GM23248 (cell line): ENCODE measurements around the gene HSPB3. TPM values are rescaled to one million over a fixed set of nuclear protein-coding genes. Genes with fewer than 3 reads are reported as not detected.

Source experiments
- DNase-seq: peaks from one replicate; pipeline ENCODE4 v3.0.0-alpha.2; 2015
- H2AFZ ChIP-seq: fragments of 200-600 bp; sonication (generic); 2 replicates; pipeline ENCODE4 v1.6.1; 2016; ENCODE audit warnings: antibody characterized with exemption
- H3F3A ChIP-seq: fragments of 200-600 bp; sonication (generic); 2 replicates; pipeline ENCODE4 v1.6.1; 2016; ENCODE audit warnings: mild to moderate bottlenecking, antibody characterized with exemption, mixed run types; ENCODE audit not compliant: insufficient read depth
- H3K27ac ChIP-seq: fragments of 200-600 bp; sonication (generic); 2 replicates; pipeline ENCODE4 v1.5.1; 2016; ENCODE audit warnings: mild to moderate bottlenecking
- H3K27me3 ChIP-seq: fragments of 200-600 bp; sonication (generic); replicated peaks from 2 replicates; pipeline ENCODE4 v1.6.1; 2016; ENCODE audit warnings: mild to moderate bottlenecking; ENCODE audit not compliant: insufficient read depth
- H3K36me3 ChIP-seq: fragments of 200-600 bp; sonication (generic); 2 replicates; pipeline ENCODE4 v1.6.1; 2016; ENCODE audit warnings: low read depth, mild to moderate bottlenecking
- H3K4me1 ChIP-seq: fragments of 200-600 bp; sonication (generic); 2 replicates; pipeline ENCODE4 v1.6.1; 2016; ENCODE audit warnings: mild to moderate bottlenecking; ENCODE audit not compliant: insufficient read depth
- H3K4me2 ChIP-seq: fragments of 200-600 bp; sonication (generic); one replicate; pipeline ENCODE4 v1.6.1; 2016; ENCODE audit warnings: mild to moderate bottlenecking; ENCODE audit not compliant: unreplicated experiment
- H3K4me3 ChIP-seq: fragments of 200-600 bp; sonication (generic); 2 replicates; pipeline ENCODE4 v1.5.1; 2016; ENCODE audit warnings: mild to moderate bottlenecking
- H3K79me2 ChIP-seq: fragments of 200-600 bp; sonication (generic); 2 replicates; pipeline ENCODE4 v1.6.1; 2016; ENCODE audit warnings: mild to moderate bottlenecking; ENCODE audit not compliant: insufficient read depth
- H3K9ac ChIP-seq: fragments of 200-600 bp; sonication (generic); 2 replicates; pipeline ENCODE4 v1.6.1; 2016; ENCODE audit warnings: mild to moderate bottlenecking
- H3K9me2 ChIP-seq: fragments of 200-600 bp; sonication (generic); 2 replicates; pipeline ENCODE4 v1.6.1; 2016; ENCODE audit warnings: mixed run types, mild to moderate bottlenecking, moderate library complexity; ENCODE audit not compliant: insufficient read depth
- H3K9me3 ChIP-seq: fragments of 200-600 bp; sonication (generic); one replicate; pipeline ENCODE4 v1.6.1; 2017; ENCODE audit warnings: low read depth
- H4K20me1 ChIP-seq: fragments of 200-600 bp; sonication (generic); 2 replicates; pipeline ENCODE4 v1.6.0; 2016; ENCODE audit not compliant: insufficient read depth
- EZH2 ChIP-seq: fragments of 200-600 bp; sonication (generic); IDR thresholded peaks from 2 replicates; pipeline ENCODE4 v1.6.1; 2018; ENCODE audit warnings: antibody characterized with exemption, mild to moderate bottlenecking; ENCODE audit not compliant: insufficient read depth, poor library complexity, severe bottlenecking
- EZH2phosphoT487 ChIP-seq: fragments of 200-600 bp; sonication (generic); IDR thresholded peaks from 2 replicates; pipeline ENCODE4 v1.6.1; 2018; ENCODE audit warnings: antibody characterized with exemption, moderate library complexity, mild to moderate bottlenecking, low read depth; ENCODE audit not compliant: insufficient read depth
- WGBS, 2 experiments: methylation state at CpG; one replicate each; pipeline ENCODE4 v1.1.6; 2015 to 2017; ENCODE audit warnings: low lambda C conversion rate in 2 of 2, low coverage in 1 of 2; ENCODE audit errors: missing lambda C conversion rate in 2 of 2; 5-methylcytosine and 5-hydroxymethylcytosine counted together
- in situ Hi-C: fragments of 300-500 bp; cut with MboI; formaldehyde crosslinking; loops from 2 replicates; pipeline ENCODE4 v1.15.0; 2020
- polyA plus RNA-seq: library from polyadenylated mRNA; unstranded; fragments of >200 nt; fragmentation: Nextera tagmentation; extraction: Ambion mirVana; gene quantifications from 2 replicates; pipeline ENCODE4 v1.2.1, GENCODE V29; 2016
- total RNA-seq: library from RNA; depleted of rRNA; stranded (reverse); fragments of >200 nt; shearing (Covaris generic); gene quantifications from 2 replicates; pipeline ENCODE4 v1.2.3, GENCODE V29; 2014

The HSPB3 gene
- total and polyA plus RNA-seq, 2 experiments from 2014 or later = 4.1 to 5.4 TPM

- Histone ChIP-seq H3K9me3 (no peaks in the 10 kb centered on the region), H3K9me2 (no peaks in the 10 kb centered on the region), H3K27me3 (no peaks in the 10 kb centered on the region), H3K27ac (no peak overlapping the region), H3K4me3 (no peak overlapping the region), H3K79me2 (no peaks in the 10 kb centered on the region), H3K36me3 (no peaks in the 10 kb centered on the region), H4K20me1 (no peaks in the 10 kb centered on the region), H3K9ac (no peak overlapping the region), H2AFZ (0 out of 2 replicates have a peak overlapping the region, but pooled peaks have one; percentile 17), H3K4me1 (peaks cover 6% of the 10 kb centered on the region), H3K4me2 (no peak overlapping the region), H3F3A (no peaks in the 10 kb centered on the region)
- WGBS, 2 experiments = 14 to 25% methylated on average over 1 of the region's 1 CpG
- in situ Hi-C loops = no loop called here
- no peak for DNase-seq
- TF ChIP-seq EZH2 (no peak), EZH2phosphoT487 (no peak)
Observed at GRCh38 chr5:54442271-54442670, 13.2 kb upstream of the HSPB3 start.

- H3K4me2 ChIP-seq = no peak overlapping the region
- in situ Hi-C loops = no loop called here
- no peaks in the 10 kb centered on the region for H3F3A ChIP-seq
- no peak overlapping the region for H3K27ac ChIP-seq
- H3K9me2 ChIP-seq = no peaks in the 10 kb centered on the region
- peaks cover 6% of the 10 kb centered on the region for H3K4me1 ChIP-seq
- no peaks in the 10 kb centered on the region for H3K27me3 ChIP-seq
- H3K9me3 ChIP-seq = no peaks in the 10 kb centered on the region
- H3K4me3 ChIP-seq = no peak overlapping the region
- no peaks in the 10 kb centered on the region for H3K79me2 ChIP-seq
- no peak overlapping the region for H2AFZ ChIP-seq
- H3K9ac ChIP-seq = no peak overlapping the region
- no peaks in the 10 kb centered on the region for H3K36me3 ChIP-seq
- H4K20me1 ChIP-seq = no peaks in the 10 kb centered on the region
- DNase-seq = peak; percentile 62
- TF ChIP-seq EZH2phosphoT487 = no peak
- no peak for TF ChIP-seq EZH2
Observed at GRCh38 chr5:54443270-54443669, 12.2 kb upstream of the HSPB3 start.

DNA sequence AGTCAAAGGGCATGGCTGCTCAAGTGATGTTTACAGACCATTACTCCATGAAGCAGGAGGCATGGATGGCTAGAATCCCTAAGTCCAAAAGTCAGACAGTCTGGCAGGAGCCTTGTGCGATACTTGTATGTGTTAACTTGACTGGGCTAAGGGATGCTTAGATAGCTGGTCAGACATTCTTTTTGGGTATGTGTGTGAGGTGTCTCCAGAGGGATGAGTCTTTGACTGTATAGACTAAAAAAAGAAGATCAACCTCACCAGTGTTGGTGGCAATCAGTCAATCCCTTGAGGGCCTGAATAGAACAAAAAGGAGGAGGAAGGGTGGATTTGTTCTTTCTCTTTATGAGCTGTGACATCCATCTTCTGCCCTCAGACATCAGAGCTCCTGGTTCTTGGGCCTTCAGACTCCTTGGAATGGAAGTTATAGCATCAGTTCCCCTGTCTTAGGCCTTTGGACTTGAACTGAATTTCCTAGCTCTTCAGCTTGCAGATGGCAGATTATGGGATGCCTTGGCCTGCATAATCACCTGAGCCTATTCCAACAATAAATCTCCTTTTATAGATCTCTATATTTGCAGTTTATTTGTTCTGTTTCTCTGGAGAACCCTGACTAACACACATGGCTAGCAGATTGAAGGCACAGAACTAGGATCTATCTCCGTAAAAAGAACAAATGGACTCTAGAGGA, 9.7 kb upstream of the HSPB3 start:
- H3K9me3 ChIP-seq = no peaks in the 10 kb centered on the region
- H2AFZ ChIP-seq = no peak overlapping the region
- H3F3A ChIP-seq = no peaks in the 10 kb centered on the region
- H3K4me2 ChIP-seq = no peak overlapping the region
- H3K36me3 ChIP-seq = no peaks in the 10 kb centered on the region
- no peaks in the 10 kb centered on the region for H4K20me1 ChIP-seq
- no peaks in the 10 kb centered on the region for H3K79me2 ChIP-seq
- no peak overlapping the region for H3K9ac ChIP-seq
- peaks cover 6% of the 10 kb centered on the region for H3K4me1 ChIP-seq
- peak; percentile 12 for DNase-seq
- WGBS, 2 experiments = 89 to 91% methylated on average over 2 of the region's 2 CpGs
- no peak overlapping the region for H3K4me3 ChIP-seq
- TF ChIP-seq EZH2 = no peak
- no peak for TF ChIP-seq EZH2phosphoT487
- in situ Hi-C loops = no loop called here
- no peaks in the 10 kb centered on the region for H3K9me2 ChIP-seq
- H3K27me3 ChIP-seq = no peaks in the 10 kb centered on the region
- H3K27ac ChIP-seq = no peak overlapping the region

DNA sequence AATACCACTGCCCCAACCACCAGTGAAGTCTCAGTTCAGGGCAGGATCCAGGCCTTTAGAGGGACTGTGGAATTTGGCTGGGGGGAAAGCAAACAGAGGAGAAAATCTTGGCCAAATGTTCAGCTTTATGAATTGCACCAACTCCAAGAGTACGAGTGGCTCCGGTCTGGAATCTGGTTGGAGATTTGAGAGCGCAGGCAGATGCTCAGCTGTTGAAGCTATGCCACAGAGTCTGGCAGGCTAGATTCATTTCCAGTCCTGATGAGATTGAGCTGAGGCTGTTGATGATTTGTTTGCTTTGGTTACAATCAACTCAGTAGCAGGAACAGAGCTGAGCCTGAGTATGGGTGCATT, 9.1 kb upstream of the HSPB3 start:
- H3K4me2 ChIP-seq = no peak overlapping the region
- no peaks in the 10 kb centered on the region for H3K9me2 ChIP-seq
- no peak overlapping the region for H3K27ac ChIP-seq
- H3K4me3 ChIP-seq = no peak overlapping the region
- no peak overlapping the region for H3K9ac ChIP-seq
- in situ Hi-C loops = no loop called here
- H3K36me3 ChIP-seq = no peaks in the 10 kb centered on the region
- WGBS, 2 experiments = 61 to 63% methylated on average over 3 of the region's 3 CpGs
- no peaks in the 10 kb centered on the region for H3K9me3 ChIP-seq
- DNase-seq = no peak
- no peaks in the 10 kb centered on the region for H3F3A ChIP-seq
- H3K27me3 ChIP-seq = no peaks in the 10 kb centered on the region
- TF ChIP-seq EZH2 = no peak
- no peak for TF ChIP-seq EZH2phosphoT487
- peaks cover 6% of the 10 kb centered on the region for H3K4me1 ChIP-seq
- H2AFZ ChIP-seq = no peak overlapping the region
- H4K20me1 ChIP-seq = no peaks in the 10 kb centered on the region
- no peaks in the 10 kb centered on the region for H3K79me2 ChIP-seq

DNA sequence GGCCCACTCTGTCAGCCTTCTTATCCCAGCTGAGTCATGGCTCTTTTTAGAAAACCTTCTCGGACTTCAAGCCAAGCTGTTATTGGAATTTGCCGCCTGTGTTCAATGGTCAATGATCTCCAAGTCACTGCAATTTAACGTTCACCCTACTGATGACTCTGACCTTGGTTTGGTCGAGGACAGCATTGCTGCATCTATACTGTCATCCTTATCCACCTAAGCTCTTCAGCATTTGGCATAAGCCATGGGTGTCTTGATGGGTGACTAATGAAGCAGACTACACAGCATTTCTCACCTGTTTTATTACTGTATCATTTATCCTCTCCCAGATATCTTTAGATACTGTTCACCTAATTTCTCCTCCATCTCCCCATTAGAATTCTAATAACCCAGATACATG, 5.6 kb upstream of the HSPB3 start:
- Histone ChIP-seq H3K9me2 (no peaks in the 10 kb centered on the region), H3F3A (peaks cover 4% of the 10 kb centered on the region), H3K79me2 (no peaks in the 10 kb centered on the region), H3K36me3 (no peaks in the 10 kb centered on the region), H4K20me1 (no peaks in the 10 kb centered on the region), H3K9ac (no peak overlapping the region), H3K27ac (no peak overlapping the region), H3K4me2 (no peak overlapping the region), H2AFZ (no peak overlapping the region), H3K9me3 (no peaks in the 10 kb centered on the region), H3K4me3 (no peak overlapping the region), H3K27me3 (no peaks in the 10 kb centered on the region), H3K4me1 (peaks cover 6% of the 10 kb centered on the region)
- DNase-seq = no peak
- 90 to 92% methylated on average over 4 of the region's 4 CpGs for WGBS, 2 experiments
- TF ChIP-seq EZH2phosphoT487 = no peak
- TF ChIP-seq EZH2 = no peak
- in situ Hi-C loops = no loop called here
